Left ventricle myocardium superior (tissue), 1 donor: Measurements from ENCODE around the gene ZNF471. TPM values are rescaled to one million over a fixed set of nuclear protein-coding genes. Genes with fewer than 3 reads are reported as not detected.
A peak's percentile ranks its signal among the peaks of the same experiment; 100 is the strongest.

Source experiments
- ATAC-seq: fragments of 200-7000 bp; cut with Tn5 transposase; one replicate; pipeline ENCODE4 v1.9.1; 2020; ENCODE audit warnings: mild to moderate bottlenecking, moderate library complexity
- DNase-seq: peaks from one replicate; pipeline ENCODE4 v3.0.0-alpha.2; 2020
- intact Hi-C: fragments of 100-400 bp; cut with micrococcal nuclease; formaldehyde crosslinking; loops from one replicate; pipeline ENCODE4 v1.11.0; 2022
- long read RNA-seq: library from polyadenylated mRNA; unstranded; transcript quantifications from one replicate; pipeline ENCODE4 v2.0.0, GENCODE V29; 2021
- total RNA-seq: library from RNA; stranded (reverse); fragmentation: NEBNext Ultra II Directional; extraction: Animal tissue kit (Norgen Biotek cat#: 25700); gene quantifications from one replicate; pipeline ENCODE4 v1.2.1, GENCODE V29; 2021
- donor health status: DM: no; HTN: yes; CAD: no; lungs with severe emphysema.

ZNF471 gene
- total RNA-seq, result 7.6 TPM
- long read RNA-seq, full-length matches to known transcripts, result 5 of 8 reads
- long read RNA-seq, partial matches to known transcripts, result 0 of 8 reads
- long read RNA-seq, other reads (novel, unspliced or antisense), result 3 of 8 reads

DNA sequence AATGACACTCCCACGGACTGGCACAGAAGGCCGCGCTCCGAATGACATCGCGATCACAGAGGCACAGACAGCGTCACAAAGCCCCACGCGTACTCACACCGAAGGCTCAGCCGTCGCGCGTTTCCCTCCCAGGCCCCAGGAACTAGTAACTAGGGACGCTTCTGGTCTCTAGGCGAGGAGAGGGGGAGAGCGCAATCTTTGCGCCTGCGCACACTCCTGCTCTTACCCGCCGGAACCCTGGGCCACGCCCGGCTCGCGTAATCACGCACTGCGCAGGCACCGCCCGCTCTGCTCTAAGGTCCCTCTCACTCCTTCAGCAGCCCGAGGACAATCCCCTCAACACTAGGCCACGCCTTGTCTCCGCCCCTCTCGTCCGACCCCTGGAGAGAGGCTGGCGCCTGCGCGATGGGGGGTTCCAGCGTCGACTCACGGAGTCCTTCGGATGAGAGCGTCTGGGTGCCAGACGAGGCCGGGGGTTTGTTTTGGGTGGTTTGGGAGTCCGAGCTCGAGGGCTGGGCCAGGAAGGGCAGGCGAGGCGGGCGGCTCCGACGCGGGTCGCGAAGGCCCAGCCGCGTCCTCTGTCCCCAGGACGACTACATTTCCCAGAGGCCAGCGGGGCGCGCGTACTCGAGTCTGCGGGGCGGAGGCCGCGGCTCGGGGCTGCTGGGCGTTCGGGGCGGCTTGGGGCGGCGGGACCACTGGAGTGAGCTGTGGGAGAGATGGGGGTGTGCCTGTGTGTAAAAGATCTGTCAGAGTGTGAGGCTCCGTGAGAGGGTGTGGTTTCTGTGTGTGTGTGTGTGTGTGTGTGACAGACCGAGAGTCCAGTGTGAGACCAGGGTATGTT, at the start of gene ZNF471:
ZNF471 (plus strand) TSS at position 410 of the 844 bp plus-strand sequence. CDS start 3,717 bp downstream, outside the sequence.
- ATAC-seq, result peak; percentile 100
- intact Hi-C loops, result no loop called here
- peak; percentile 100 for DNase-seq

DNA sequence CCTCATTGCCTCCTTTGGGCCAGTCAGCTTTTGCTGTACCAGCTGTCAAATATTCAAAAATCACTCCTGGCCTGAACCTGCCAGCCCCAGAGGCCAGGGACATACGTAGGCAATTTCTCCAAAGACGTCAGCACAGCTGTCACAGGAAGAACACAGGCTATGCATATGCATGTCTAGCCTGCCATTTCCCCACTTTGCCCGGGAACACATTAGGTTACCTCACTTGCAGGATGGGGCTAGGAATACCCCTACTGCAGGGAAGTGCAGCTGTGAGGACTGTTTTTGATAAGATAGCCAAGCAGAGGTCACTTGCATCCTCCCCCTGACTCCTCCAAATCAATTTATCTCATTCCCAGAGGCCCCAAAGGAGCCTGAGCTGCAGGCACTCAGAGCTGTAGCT, 33.3 kb upstream of the ZNF471 start:
- DNase-seq (no peak), ATAC-seq (no peak)
- intact Hi-C loops, result no loop called here

DNA sequence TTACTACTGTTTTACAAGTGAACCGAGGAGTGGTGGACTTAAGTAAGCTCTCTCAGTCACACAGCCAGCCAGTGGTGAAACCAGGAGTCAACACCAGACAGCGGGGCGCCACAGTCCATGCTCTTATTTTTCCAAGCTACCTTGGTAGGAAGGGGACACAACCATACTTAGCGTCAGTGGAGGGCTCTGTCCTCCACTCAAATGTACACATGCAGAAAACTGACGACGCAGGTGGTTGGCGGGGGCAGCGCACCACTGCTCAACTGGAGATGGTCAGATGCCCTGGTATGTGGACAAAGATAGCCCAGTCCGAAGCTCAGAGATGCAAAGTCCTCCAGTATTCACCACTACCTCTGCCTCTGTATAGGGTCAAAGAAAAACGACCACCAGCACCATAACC, 31.6 kb upstream of the ZNF471 start:
- DNase-seq (no peak), ATAC-seq (no peak)
- intact Hi-C loops, result no loop called here

DNA sequence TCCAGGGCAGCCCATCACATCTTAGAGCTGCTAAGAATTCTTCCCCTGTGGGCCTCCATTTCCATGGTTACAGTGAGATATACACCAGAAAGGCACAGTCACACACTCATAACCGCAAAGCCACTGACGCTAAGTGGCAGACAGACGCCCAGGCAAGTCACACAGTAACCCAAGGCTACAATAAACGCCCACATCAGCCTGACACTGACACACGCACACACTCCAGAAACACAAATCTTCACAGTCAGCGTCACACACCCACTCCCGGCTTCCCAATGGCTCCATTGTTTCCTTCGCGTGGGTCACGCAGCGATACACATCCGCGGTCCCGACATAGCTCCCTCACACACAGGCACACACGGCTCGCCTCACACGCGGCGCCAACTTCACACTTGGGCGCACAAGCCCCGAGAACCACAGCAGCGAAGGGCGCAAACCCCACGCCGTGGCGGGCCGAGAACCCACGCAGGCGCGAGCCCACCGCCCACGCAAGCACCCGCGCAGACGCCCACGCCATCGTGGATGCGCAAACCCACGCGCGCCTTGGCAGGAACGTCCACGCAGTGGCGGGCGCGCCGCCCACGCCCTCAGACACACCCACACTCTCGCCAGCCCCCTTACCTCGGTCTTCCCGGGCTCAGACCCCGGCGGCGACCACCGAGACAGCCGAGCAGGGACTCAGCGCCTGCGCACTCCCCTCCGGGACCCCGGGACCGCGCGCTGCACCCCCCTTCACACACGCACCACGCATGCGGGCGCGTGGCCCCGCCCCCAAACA, 30.8 kb upstream of the ZNF471 start, which contains the start of gene ZNF667:
ZNF667 (minus strand) TSS at position 695 of the 778 bp plus-strand sequence. CDS start 14,975 bp downstream, outside the sequence.
- ATAC-seq (peak; percentile 9), DNase-seq (no peak)
- intact Hi-C loops, result no loop called here

DNA sequence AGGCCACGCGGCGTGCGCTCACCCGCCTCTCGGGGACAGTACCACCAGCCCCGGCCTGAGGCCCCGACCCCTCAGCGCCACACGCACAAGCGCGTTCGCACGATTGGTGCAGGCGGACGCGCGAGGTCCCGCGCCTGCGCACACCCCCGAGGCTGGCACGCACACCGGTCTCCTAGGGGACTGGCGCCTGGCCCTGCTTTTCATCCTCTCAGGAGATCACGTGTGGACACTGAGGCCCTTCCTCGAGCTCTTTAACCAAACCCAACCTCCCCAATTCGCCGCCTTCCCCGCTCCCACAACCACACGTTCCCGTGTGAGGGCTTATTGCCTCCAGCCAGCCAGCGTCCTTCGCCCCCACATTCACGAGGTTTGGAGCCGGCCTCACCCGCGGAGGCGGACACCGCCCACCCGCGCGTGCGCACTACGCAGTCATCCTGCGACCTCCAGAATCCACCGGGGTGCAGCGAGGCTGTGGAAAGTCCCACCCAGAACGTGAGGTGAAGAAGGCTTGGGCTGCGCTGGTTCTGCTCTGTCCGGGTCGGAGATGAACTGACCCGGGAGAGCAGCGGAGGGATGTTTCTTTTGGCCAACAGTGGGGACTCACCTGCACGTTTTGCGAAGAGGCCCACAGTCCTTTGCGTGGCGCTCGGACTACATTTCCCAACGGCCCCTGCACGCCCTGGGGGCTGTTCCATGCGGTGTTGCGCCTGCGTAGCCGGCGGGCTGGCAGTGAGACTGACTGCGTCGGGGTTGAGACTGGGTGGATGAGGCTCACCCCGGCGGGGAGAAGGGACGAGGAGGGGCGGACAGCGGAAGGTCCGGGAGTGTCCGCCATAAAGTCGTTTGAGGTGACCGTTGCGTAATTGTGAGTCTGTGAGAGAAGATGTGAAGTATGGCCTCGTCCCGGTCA, 30.0 kb upstream of the ZNF471 start:
- peak; percentile 95 for DNase-seq
- peak; percentile 96 for ATAC-seq
- intact Hi-C loops, result no loop called here

DNA sequence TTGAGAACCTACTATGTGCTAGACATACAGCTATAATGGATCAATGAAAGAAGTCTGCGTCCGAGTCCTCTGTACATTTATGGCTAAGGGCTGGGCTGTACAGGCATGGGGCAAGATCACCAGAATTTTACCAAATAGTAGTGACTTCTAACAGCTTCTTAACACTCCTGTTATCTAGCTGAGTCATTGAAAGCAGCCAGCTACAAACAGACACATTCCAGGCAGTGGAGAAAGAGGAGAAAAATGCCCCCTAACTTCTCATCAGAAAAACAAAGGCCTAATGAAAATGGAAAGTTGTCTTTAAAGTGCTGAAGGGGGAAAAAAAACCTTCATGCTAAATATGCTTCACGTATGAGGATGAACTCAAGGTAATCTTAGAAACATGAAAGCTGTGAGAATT, 16.3 kb upstream of the ZNF471 start:
- intact Hi-C loops, result no loop called here
- no peak for ATAC-seq
- DNase-seq, result no peak

DNA sequence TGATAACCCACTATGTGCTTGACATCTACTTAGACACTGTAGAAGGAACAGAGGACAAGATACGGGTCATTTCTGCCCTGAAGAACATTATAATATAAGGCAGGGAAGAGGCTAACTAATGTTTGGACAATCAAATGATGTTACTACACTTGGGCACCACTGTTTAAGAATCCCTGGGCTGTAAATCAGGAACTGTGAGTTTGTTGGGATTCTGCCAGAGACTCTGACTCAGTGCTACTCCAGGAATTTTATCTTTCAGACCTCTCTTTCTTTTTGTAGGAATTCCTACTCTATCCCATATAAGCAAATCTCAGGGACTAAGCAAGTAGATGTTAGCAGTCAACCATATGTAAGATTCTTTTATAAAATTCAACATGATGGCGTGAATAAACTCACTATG, 3.1 kb upstream of the ZNF471 start:
- no peak for ATAC-seq
- intact Hi-C loops, result no loop called here
- no peak for DNase-seq

DNA sequence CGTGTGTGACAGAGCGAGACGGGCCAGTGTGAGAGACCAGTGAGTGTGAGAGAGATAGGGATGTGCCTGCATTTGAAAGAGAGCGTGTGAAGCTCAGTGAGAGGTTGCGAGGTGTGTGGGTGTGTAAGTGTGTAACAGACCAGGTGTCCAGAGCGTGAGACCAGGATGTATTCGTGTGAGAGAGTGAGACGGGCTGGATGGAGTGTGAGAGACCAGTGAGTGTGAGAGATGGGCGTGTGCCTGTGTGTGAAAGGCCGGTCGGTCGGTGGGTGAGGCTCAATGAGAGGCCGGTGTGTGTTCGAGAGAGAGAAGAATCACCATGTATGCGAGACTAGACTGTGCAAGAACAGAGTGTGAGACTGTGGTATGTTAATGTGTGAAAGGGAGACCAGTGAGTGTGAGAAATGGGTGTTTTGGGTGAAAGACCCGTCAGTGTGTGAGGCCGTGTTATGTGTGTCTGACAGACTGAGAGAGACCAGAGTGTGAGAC, 679 bp downstream of the ZNF471 start:
- no peak for DNase-seq

DNA sequence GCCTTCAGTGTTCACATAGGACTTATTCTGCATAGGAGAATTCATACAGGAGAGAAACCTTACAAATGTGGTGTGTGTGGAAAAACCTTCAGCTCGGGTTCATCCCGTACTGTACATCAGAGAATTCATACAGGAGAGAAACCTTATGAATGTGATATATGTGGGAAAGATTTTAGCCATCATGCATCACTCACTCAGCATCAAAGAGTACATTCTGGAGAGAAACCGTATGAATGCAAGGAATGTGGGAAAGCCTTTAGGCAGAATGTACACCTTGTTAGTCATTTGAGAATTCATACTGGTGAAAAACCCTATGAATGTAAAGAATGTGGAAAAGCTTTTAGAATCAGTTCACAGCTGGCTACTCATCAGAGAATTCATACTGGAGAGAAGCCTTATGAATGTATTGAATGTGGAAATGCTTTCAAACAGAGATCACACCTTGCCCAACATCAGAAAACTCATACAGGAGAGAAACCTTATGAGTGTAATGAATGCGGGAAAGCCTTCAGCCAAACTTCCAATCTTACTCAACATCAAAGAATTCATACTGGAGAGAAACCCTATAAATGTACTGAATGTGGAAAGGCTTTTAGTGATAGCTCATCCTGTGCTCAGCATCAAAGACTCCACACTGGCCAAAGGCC, 17.7 kb downstream of the ZNF471 start:
- no peak for DNase-seq
- intact Hi-C loops, result no loop called here
- no peak for ATAC-seq

More for the DNA sequence above, 679 bp downstream of the ZNF471 start:
- intact Hi-C loops, result no loop called here
- ATAC-seq, result no peak

DNA sequence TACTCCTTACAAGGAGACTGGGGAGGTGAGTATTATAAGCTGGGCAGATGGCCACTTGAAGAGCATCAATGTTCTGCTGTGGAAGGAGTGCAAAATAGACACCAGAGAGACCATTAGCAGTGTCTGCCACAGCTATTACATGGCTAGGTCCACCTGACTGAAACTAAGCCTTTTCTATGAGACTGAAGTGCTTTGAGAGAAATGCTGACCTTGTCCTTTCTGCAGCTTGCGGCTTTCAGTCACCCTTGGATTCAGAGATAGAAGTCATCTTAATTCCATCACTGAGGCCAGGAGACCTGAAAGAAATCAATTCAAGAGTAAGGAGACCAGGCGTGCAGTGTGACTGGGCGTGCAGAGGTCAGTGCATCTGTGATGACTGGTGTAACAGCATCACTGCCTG, 29.8 kb downstream of the ZNF471 start:
- DNase-seq, result no peak
- intact Hi-C loops, result no loop called here
- ATAC-seq, result no peak

DNA sequence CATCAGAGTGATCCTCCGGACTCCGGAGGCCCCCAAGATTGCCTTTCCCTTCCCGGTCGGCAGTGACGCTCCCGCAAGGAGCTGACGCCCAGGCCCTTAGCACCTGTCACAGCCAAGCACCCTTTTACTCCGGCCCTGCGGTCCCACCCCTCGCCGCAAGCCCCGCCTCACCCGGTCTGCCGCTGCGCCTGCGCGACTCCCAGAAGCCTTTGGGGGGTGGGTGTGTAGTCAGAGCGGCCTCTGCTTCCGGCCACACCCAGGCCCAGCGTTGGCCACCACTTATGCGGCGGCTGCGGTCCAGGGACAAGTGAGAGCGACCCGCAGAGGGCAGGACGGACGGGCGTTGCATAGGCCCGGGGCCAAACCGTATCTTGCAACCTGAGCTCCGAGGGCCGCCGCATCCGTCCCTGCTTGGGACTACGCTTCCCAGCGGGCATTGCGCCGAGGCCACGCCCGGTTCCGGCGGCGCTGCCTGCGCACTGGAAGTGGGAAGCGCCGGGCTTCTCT, 30.7 kb downstream of the ZNF471 start:
- peak; percentile 95 for DNase-seq

DNA sequence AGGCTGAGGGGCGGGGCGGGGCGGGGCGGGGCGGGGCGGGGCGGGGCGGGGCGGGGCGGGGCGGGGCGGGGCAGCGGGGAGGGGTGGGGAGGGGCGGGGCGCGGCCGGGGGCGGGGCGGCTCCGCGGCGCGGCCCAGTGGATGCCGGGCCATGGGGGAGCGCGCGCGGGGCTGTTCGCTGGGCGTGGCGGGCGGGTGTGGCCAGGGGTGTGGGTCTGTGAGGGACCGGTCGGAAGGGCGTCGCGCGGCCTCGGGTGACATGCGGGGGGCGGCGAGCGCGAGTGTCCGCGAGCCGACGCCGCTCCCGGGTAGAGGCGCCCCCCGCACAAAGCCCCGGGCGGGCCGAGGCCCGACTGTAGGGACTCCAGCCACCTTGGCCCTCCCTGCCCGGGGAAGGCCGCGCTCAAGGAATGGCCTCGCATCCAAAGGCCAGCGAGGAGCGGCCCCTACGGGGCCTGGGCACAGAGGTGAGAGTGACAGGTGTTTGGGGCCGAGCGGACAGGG, 31.2 kb downstream of the ZNF471 start, which contains the start of gene ZFP28:
ZFP28 (plus strand) TSS at position 188 of the 503 bp plus-strand sequence; CDS start at position 259, 71 bp downstream.
- peak; percentile 92 for DNase-seq
- ATAC-seq, result peak; percentile 86
- intact Hi-C loops, result no loop called here

More for the DNA sequence above, 30.7 kb downstream of the ZNF471 start:
- ATAC-seq, result peak; percentile 98
- intact Hi-C loops, result no loop called here

DNA sequence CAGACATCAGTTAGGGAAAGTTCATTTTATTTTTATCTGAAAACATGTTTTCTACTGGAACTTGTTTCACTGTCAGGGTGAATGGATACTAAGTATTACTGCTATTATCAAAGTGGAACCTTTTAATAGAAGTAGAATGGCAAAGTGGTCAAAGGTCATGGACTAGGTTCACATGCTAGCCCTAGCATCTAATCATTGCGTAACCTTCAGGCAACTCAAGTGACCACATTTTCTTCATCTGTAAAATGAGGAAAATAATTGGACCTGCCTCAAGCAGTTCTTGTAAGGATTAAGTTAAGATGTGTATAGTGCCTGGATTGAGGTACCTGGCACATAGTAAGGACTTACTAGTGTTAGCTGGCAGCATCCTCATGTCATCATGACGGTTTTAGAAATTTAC, 36.1 kb downstream of the ZNF471 start:
- intact Hi-C loops, result no loop called here
- ATAC-seq, result no peak
- DNase-seq, result no peak

DNA sequence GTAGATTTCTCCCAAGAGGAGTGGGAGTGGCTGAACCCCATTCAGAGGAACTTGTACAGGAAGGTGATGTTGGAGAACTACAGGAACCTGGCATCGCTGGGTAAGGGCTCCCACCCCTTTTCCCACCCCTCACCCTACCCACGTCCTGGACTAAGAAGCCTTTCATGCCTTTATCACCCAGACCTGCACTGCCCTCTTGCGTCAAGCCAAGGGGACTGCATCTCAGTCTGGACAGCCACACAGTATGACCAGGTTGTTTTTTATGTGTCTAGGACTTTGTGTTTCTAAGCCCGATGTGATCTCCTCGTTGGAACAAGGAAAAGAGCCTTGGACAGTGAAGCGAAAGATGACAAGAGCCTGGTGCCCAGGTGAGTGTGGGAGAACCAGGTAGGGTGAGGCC, 39.9 kb downstream of the ZNF471 start:
- ATAC-seq (no peak), DNase-seq (no peak)
- intact Hi-C loops, result no loop called here

DNA sequence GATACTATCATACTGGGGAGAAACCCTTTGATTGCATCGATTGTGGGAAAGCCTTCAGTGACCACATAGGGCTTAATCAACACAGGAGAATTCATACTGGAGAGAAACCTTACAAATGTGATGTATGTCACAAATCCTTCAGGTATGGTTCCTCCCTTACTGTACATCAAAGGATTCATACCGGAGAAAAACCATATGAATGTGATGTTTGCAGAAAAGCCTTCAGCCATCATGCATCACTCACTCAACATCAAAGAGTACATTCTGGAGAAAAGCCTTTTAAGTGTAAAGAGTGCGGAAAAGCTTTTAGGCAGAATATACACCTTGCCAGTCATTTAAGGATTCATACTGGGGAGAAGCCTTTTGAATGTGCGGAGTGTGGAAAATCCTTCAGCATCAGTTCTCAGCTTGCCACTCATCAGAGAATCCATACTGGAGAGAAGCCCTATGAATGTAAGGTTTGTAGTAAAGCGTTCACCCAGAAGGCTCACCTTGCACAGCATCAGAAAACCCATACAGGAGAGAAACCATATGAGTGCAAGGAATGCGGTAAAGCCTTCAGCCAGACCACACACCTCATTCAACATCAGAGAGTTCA, 46.7 kb downstream of the ZNF471 start:
- intact Hi-C loops, result no loop called here
- ATAC-seq, result no peak
- no peak for DNase-seq

DNA sequence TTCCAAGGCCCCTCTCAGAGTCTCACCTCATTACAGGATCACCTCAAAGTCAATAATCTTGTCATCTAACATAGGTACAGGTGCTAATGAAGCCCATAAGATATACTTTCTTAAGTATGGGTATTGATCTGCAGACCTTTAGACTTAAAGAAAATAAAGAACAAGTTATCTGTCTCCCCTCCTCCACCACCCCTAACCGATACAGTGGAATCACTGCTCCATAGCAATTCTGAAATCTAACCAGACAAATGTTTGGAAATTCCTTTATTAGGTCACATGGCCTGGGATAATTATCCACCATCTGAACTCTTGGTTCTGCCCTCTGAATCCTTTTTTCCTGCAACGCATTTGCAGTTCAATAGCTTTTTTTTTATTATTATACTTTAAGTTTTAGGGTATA, 55.1 kb downstream of the ZNF471 start:
- no peak for DNase-seq
- intact Hi-C loops, result no loop called here
- no peak for ATAC-seq

DNA sequence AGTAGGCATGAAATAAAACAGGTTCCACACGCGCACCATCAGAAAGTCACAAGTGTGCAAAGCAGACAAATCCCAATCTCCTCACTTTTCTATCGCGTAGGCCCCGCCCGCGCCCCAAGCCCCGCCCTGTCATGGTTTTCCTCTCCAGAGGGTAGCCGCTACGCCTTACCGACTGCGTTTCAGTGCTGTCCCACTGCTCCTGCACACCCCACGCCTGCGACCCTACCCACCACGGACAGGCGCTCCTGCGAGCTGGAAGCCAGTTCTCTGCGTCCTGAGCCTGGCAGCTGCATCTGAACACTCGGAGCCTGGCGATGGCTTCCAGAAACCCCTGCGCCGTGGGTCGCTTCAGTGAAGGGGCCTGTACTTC, 59.2 kb downstream of the ZNF471 start:
- intact Hi-C loops, result no loop called here
- DNase-seq, result peak; percentile 77
- ATAC-seq, result peak; percentile 75
